Panc1 (cell line): Measurements from ENCODE around the gene GALNTL6. TPM values are rescaled to one million over a fixed set of nuclear protein-coding genes. Genes with fewer than 3 reads are reported as not detected.

Experiments used
- ATAC-seq: fragments of 200-7000 bp; cut with Tn5 transposase; 2 replicates; pipeline ENCODE4 v1.9.1; 2020; ENCODE audit warnings: mild to moderate bottlenecking, moderate library complexity
- BruUV-seq: library from RNA; stranded (reverse); fragments of 400-500 nt; replicated peaks from 2 replicates; lab custom pipeline; 2021; lab: Mats Ljungman, UMichigan
- CTCF ChIA-PET: fragments of 300-600 bp; sonication (Branson Sonifier 250); formaldehyde crosslinking; loops from one replicate; lab custom pipeline; 2022; ENCODE audit warnings: antibody characterized with exemption; lab: Charles Lee
- POLR2A ChIA-PET: fragments of 300-600 bp; sonication (Branson Sonifier 250); formaldehyde crosslinking; loops from one replicate; lab custom pipeline; 2022; ENCODE audit warnings: antibody characterized with exemption; lab: Charles Lee
- DNase-seq: peaks from one replicate; pipeline ENCODE4 v3.0.0-alpha.2; 2010; ENCODE audit warnings: low read depth, low spot score
- H3K27ac ChIP-seq: 2 replicates; pipeline ENCODE4 v1.5.1; 2011; ENCODE audit warnings: mild to moderate bottlenecking, low read length, inconsistent platforms
- H3K27me3 ChIP-seq: fragments of 200-500 bp; sonication (Bioruptor generic); 2 replicates; pipeline ENCODE4 v1.6.0; 2014; ENCODE audit warnings: low read length, inconsistent platforms; ENCODE audit not compliant: control insufficient read depth, insufficient read depth
- H3K36me3 ChIP-seq: fragments of 200-500 bp; sonication (Bioruptor generic); 2 replicates; pipeline ENCODE4 v1.5.1; 2014; ENCODE audit warnings: inconsistent platforms, mild to moderate bottlenecking, low read length, moderate library complexity; ENCODE audit not compliant: control insufficient read depth, insufficient read depth
- H3K4me1 ChIP-seq: 2 replicates; pipeline ENCODE4 v1.5.1; 2011; ENCODE audit warnings: inconsistent platforms, mild to moderate bottlenecking, low read length, moderate library complexity; ENCODE audit not compliant: control insufficient read depth, insufficient read depth
- H3K4me3 ChIP-seq, 2 experiments: 2 replicates each; pipeline ENCODE4 v1.5.1; 2011 to 2012; ENCODE audit warnings: low read depth in 2 of 2, low read length in 2 of 2, mild to moderate bottlenecking in 2 of 2, inconsistent platforms in 1 of 2, moderate library complexity in 1 of 2
- H3K9me3 ChIP-seq: fragments of 200-500 bp; sonication (Bioruptor generic); 2 replicates; pipeline ENCODE4 v1.5.1; 2014; ENCODE audit warnings: low read depth, mild to moderate bottlenecking, inconsistent platforms, low read length, moderate library complexity; ENCODE audit not compliant: control insufficient read depth, insufficient read depth
- CTCF ChIP-seq: fragments of 450-650 bp; IDR thresholded peaks from 2 replicates; pipeline ENCODE4 v1.5.1; 2017; ENCODE audit warnings: mild to moderate bottlenecking
- POLR2AphosphoS5 ChIP-seq: IDR thresholded peaks from 2 replicates; pipeline ENCODE4 v1.6.1; 2012; ENCODE audit warnings: mild to moderate bottlenecking, low read depth, low read length, moderate library complexity
- REST ChIP-seq, 2 experiments: IDR thresholded peaks; 2 replicates each; pipeline ENCODE4 v1.6.1; 2011 to 2012; ENCODE audit warnings: low read depth in 2 of 2, control low read depth in 1 of 2, low read length in 1 of 2, mild to moderate bottlenecking in 1 of 2, moderate library complexity in 1 of 2; ENCODE audit not compliant: insufficient read depth in 1 of 2
- SIN3A ChIP-seq: IDR thresholded peaks from 2 replicates; pipeline ENCODE4 v1.6.1; 2012; ENCODE audit warnings: low read depth, mild to moderate bottlenecking, low read length, moderate library complexity, borderline replicate concordance; ENCODE audit not compliant: insufficient read depth
- TCF7L2 ChIP-seq: IDR thresholded peaks from 2 replicates; pipeline ENCODE4 v1.6.1; 2011; ENCODE audit warnings: mild to moderate bottlenecking, low read depth, low read length, inconsistent platforms
- in situ Hi-C: cut with HindIII; loops from 2 replicates; pipeline ENCODE4 v1.10.0; 2016; ENCODE audit warnings: low sequenced_read_pairs, low pct_unique_long_range_greater_than_20kb
- intact Hi-C: fragments of 100-400 bp; cut with micrococcal nuclease; formaldehyde crosslinking; loops from one replicate; pipeline ENCODE4 v1.10.0; 2022; ENCODE audit not compliant: unreplicated experiment
- total RNA-seq: library from RNA; stranded (reverse); gene quantifications from one replicate; pipeline ENCODE4 v1.2.1, GENCODE V29; 2021; ENCODE audit not compliant: unreplicated experiment

The GALNTL6 gene
- total RNA-seq, 1 experiment from 2014 or later: not detected

- ATAC-seq (no peak), DNase-seq (no peak)
- Histone ChIP-seq H3K9me3 (no peaks in the 10 kb centered on the region), H3K36me3 (no peaks in the 10 kb centered on the region), H3K27ac (no peak overlapping the region), H3K27me3 (no peaks in the 10 kb centered on the region), H3K4me1 (no peaks in the 10 kb centered on the region), H3K4me3 (no peak overlapping the region)
- CTCF ChIA-PET: no interaction called here
- in situ Hi-C loops (no loop called here), intact Hi-C loops (no loop called here)
- TF ChIP-seq CTCF (no peak), REST (IDR thresholded peaks at IDR 0.05; ENCODE audit: insufficient read depth in 1 of 2, low read depth in 2 of 2, low read length in 1 of 2) (no peak), POLR2AphosphoS5 (no peak), TCF7L2 (no peak)
- BruUV-seq: no TSS peak
- POLR2A ChIA-PET: no interaction called here
Measured at GRCh38 chr4:172207886-172208285, 394.7 kb downstream of the GALNTL6 start.

- no peak for TF ChIP-seq CTCF
- TF ChIP-seq TCF7L2: no peak
- no peak for TF ChIP-seq POLR2AphosphoS5
- no peak for TF ChIP-seq REST (IDR thresholded peaks at IDR 0.05; ENCODE audit: insufficient read depth in 1 of 2, low read depth in 2 of 2, low read length in 1 of 2)
- TF ChIP-seq SIN3A: no peak
- ATAC-seq (no peak), DNase-seq (no peak)
- Histone ChIP-seq H3K9me3 (no peaks in the 10 kb centered on the region), H3K27ac (no peak overlapping the region), H3K4me3 (no peak overlapping the region), H3K4me1 (no peaks in the 10 kb centered on the region), H3K27me3 (no peaks in the 10 kb centered on the region), H3K36me3 (no peaks in the 10 kb centered on the region)
- in situ Hi-C loops (no loop called here), intact Hi-C loops (loop anchor here (10.0 kb wide), 1 partner anchor 604 kb away; no protein-coding TSS in a partner anchor)
- no TSS peak for BruUV-seq
- POLR2A ChIA-PET: no interaction called here
- CTCF ChIA-PET: no interaction called here
Measured at GRCh38 chr4:172220679-172221078, 407.5 kb downstream of the GALNTL6 start.
